Measurements from ENCODE around the gene ATR. TPM values are rescaled to one million over a fixed set of nuclear protein-coding genes. Genes with fewer than 3 reads are reported as not detected.

The ATR gene
- total and polyA plus RNA-seq, 10 of the 15 experiments (the other 5 are each of a cell fraction or from before 2014, with no cell fraction given) = 21.0 to 41.5 (median 30.1) TPM

GRCh38 chr3:142609136-142609535, 30.6 kb upstream of the ATR start:
- no peaks in the 10 kb centered on the region for H3K9me3 ChIP-seq (replicated peaks; ENCODE audit: control insufficient read depth, insufficient read depth, low read length)
- BruUV-seq (replicated peaks) = no TSS peak
- intact Hi-C loops (cut with micrococcal nuclease; ENCODE audit: unreplicated experiment) (no loop called here), in situ Hi-C loops (cut with MboI) (no loop called here)
- no peaks in the 10 kb centered on the region for H3K79me2 ChIP-seq (ENCODE audit: control insufficient read depth, insufficient read depth, low read length)
- H3K9ac ChIP-seq (ENCODE audit: control insufficient read depth, insufficient read depth, low read length) = no peak overlapping the region
- no peak overlapping the region for H3K27ac ChIP-seq (ENCODE audit: control insufficient read depth, insufficient read depth)
- no peak overlapping the region for H3K4me3 ChIP-seq
- RAD21 ChIA-PET (ENCODE audit: unreplicated experiment) = no interaction called here
- POLR2A ChIA-PET = no interaction called here
- H4K20me1 ChIP-seq (ENCODE audit: control insufficient read depth, insufficient read depth) = no peaks in the 10 kb centered on the region
- no peak overlapping the region for H3K4me2 ChIP-seq (ENCODE audit: control insufficient read depth, insufficient read depth)
- DNase-seq (ENCODE audit: low read depth, low spot score) = no peak
- CTCF ChIA-PET = interaction anchor here (0.5 to 1.2 kb wide), 2 partner anchors 96 to 1276 kb away, joined by 3 read pairs; no protein-coding TSS in a partner anchor
- H3K36me3 ChIP-seq (ENCODE audit: control insufficient read depth in 2 of 2, insufficient read depth in 2 of 2, low read length in 1 of 2) = no peaks in the 10 kb centered on the region
- SMC1A ChIA-PET (ENCODE audit: uncharacterized antibody, unreplicated experiment) = interaction anchor here (0.8 to 0.9 kb wide), 2 partner anchors 45 to 140 kb away, joined by 3 read pairs; no protein-coding TSS in a partner anchor
- no peak for FAIRE-seq
- 6% methylated on average over 1 of the region's 1 CpG for WGBS (ENCODE audit: insufficient coverage, insufficient replicate concordance, low lambda C conversion rate, missing lambda C conversion rate)
- no peaks in the 10 kb centered on the region for H3K4me1 ChIP-seq (ENCODE audit: control insufficient read depth, insufficient read depth, low read length)
- no peaks in the 10 kb centered on the region for H3K27me3 ChIP-seq (replicated peaks in 1 of 2; ENCODE audit: control insufficient read depth in 2 of 2, insufficient read depth in 2 of 2, low read length in 1 of 2)
- no peak for TF ChIP-seq TCF3 (IDR thresholded peaks at IDR 0.05; ENCODE audit: borderline replicate concordance, insufficient read depth, low read depth, low read length)
- TF ChIP-seq CBX3 (IDR thresholded peaks at IDR 0.05; ENCODE audit: borderline replicate concordance, low read depth) = no peak
- TF ChIP-seq HDGF (IDR thresholded peaks at IDR 0.05) = no peak
- no peak for TF ChIP-seq NR2C1 (IDR thresholded peaks at IDR 0.05)
- TF ChIP-seq BCLAF1 (IDR thresholded peaks at IDR 0.05) = no peak
- no peak for TF ChIP-seq MLLT1 (IDR thresholded peaks at IDR 0.05)
- no peak for TF ChIP-seq SIX5 (IDR thresholded peaks at IDR 0.05; ENCODE audit: low read depth, low read length, severe bottlenecking)
- TF ChIP-seq CREB1 (IDR thresholded peaks at IDR 0.05; ENCODE audit: low read depth) = no peak
- no peak for TF ChIP-seq ATF2 (IDR thresholded peaks at IDR 0.05; ENCODE audit: low read length)
- no peak for TF ChIP-seq ZNF24 (IDR thresholded peaks at IDR 0.05)
- TF ChIP-seq E4F1 (IDR thresholded peaks at IDR 0.05; ENCODE audit: borderline replicate concordance, partially characterized antibody) = no peak
- H2AFZ ChIP-seq (ENCODE audit: control insufficient read depth, low read depth, low read length) = no peak overlapping the region
- ATAC-seq = no peak
